ENCODE data around the gene ARMC2. TPM values are rescaled to one million over a fixed set of nuclear protein-coding genes. Genes with fewer than 3 reads are reported as not detected.
"Not testable (repeated sequence)": the region's sequence is repeated elsewhere in the genome, so short reads cannot be mapped to it uniquely, and the experiment has no call there.

ARMC2 gene
- total RNA-seq, 3 donors from 2014 or later (not counting 1 experiment from before 2014, with no cell fraction given), result 9.4 to 13.8 (median 9.7) TPM

GRCh38 chr6:108884211-108885059 lies 36.2 kb downstream of the ARMC2 start:
- H3K4me3 ChIP-seq (ENCODE audit: low read length), result no peak overlapping the region
- Mint-ChIP-seq H3K27ac (no peak overlapping the region), H3K4me1 (peaks cover 8 to 15% of the 10 kb centered on the region in 2 donors), H3K4me3 (no peak overlapping the region), H3K27me3 (ENCODE audit: low read depth in 2 of 2) (no peaks in the 10 kb centered on the region), H3K9me3 (peaks cover under 1 to 6% of the 10 kb centered on the region in 2 donors), H3K36me3 (peaks cover 12% of the 10 kb centered on the region)
- no peaks in the 10 kb centered on the region for H3K27me3 ChIP-seq (ENCODE audit: control insufficient read depth, insufficient read depth, low read length)
- DNase-seq, result no peak
- ATAC-seq, result no peak
- H3K36me3 ChIP-seq (ENCODE audit: control insufficient read depth, insufficient read depth, low read length), result no peaks in the 10 kb centered on the region
- 94% methylated on average over 9 of the region's 9 CpGs for WGBS (ENCODE audit: insufficient coverage)
- H3K27ac ChIP-seq (ENCODE audit: low read length), result no peak overlapping the region
- H3K9me3 ChIP-seq (ENCODE audit: control insufficient read depth, insufficient read depth, low read length), result no peaks in the 10 kb centered on the region
- no peak for TF ChIP-seq CTCF (IDR thresholded peaks at IDR 0.05)
- no peaks in the 10 kb centered on the region for H3K4me1 ChIP-seq (ENCODE audit: control insufficient read depth, insufficient read depth, low read length)
- intact Hi-C loops (cut with micrococcal nuclease), result no loop called here

GRCh38 chr6:108888052-108888451 lies 39.8 kb downstream of the ARMC2 start:
- Histone ChIP-seq H3K36me3 (ENCODE audit: control insufficient read depth, insufficient read depth, low read length) (no peaks in the 10 kb centered on the region), H3K4me1 (ENCODE audit: control insufficient read depth, insufficient read depth, low read length) (no peaks in the 10 kb centered on the region), H3K4me3 (ENCODE audit: low read length) (no peak overlapping the region), H3K27me3 (ENCODE audit: control insufficient read depth, insufficient read depth, low read length) (no peaks in the 10 kb centered on the region), H3K27ac (ENCODE audit: low read length) (no peak overlapping the region), H3K9me3 (ENCODE audit: control insufficient read depth, insufficient read depth, low read length) (no peaks in the 10 kb centered on the region)
- WGBS (ENCODE audit: insufficient coverage), result 91% methylated on average over 6 of the region's 6 CpGs
- H3K4me3 Mint-ChIP-seq, result no peak overlapping the region
- intact Hi-C loops (cut with micrococcal nuclease), result no loop called here
- no peaks in the 10 kb centered on the region for H3K27me3 Mint-ChIP-seq (ENCODE audit: low read depth in 2 of 2)
- H3K9me3 Mint-ChIP-seq, result no peaks in the 10 kb centered on the region
- no peak for ATAC-seq
- H3K4me1 Mint-ChIP-seq, result peaks cover under 1 to 8% of the 10 kb centered on the region in 2 donors
- no peak for TF ChIP-seq CTCF (IDR thresholded peaks at IDR 0.05)
- H3K36me3 Mint-ChIP-seq, result no peaks in the 10 kb centered on the region
- no peak overlapping the region for H3K27ac Mint-ChIP-seq
- DNase-seq, result no peak

GRCh38 chr6:108888745-108889144 lies 40.5 kb downstream of the ARMC2 start:
- no peaks in the 10 kb centered on the region for H3K27me3 ChIP-seq (ENCODE audit: control insufficient read depth, insufficient read depth, low read length)
- no peaks in the 10 kb centered on the region for H3K9me3 Mint-ChIP-seq
- H3K27me3 Mint-ChIP-seq (ENCODE audit: low read depth in 2 of 2), result no peaks in the 10 kb centered on the region
- H3K36me3 ChIP-seq (ENCODE audit: control insufficient read depth, insufficient read depth, low read length), result no peaks in the 10 kb centered on the region
- DNase-seq (no peak), ATAC-seq (no peak)
- 94% methylated on average over 2 of the region's 2 CpGs for WGBS (ENCODE audit: insufficient coverage)
- H3K4me3 ChIP-seq (ENCODE audit: low read length), result no peak overlapping the region
- no peak overlapping the region for H3K4me3 Mint-ChIP-seq
- no peak overlapping the region for H3K27ac ChIP-seq (ENCODE audit: low read length)
- no peaks in the 10 kb centered on the region for H3K36me3 Mint-ChIP-seq
- no peak for TF ChIP-seq CTCF (IDR thresholded peaks at IDR 0.05)
- peaks cover 3% of the 10 kb centered on the region for H3K4me1 ChIP-seq (ENCODE audit: control insufficient read depth, insufficient read depth, low read length)
- no peak overlapping the region for H3K27ac Mint-ChIP-seq
- intact Hi-C loops (cut with micrococcal nuclease), result no loop called here
- no peaks in the 10 kb centered on the region for H3K9me3 ChIP-seq (ENCODE audit: control insufficient read depth, insufficient read depth, low read length)
- peaks cover 8 to 12% of the 10 kb centered on the region in 2 donors for H3K4me1 Mint-ChIP-seq

- DNase-seq; H3K36me3 ChIP-seq (ENCODE audit: control insufficient read depth, insufficient read depth, low read length); H3K4me3 Mint-ChIP-seq; H3K9me3 ChIP-seq (ENCODE audit: control insufficient read depth, insufficient read depth, low read length); H3K9me3 Mint-ChIP-seq; ATAC-seq; H3K4me3 ChIP-seq (ENCODE audit: low read length); H3K27me3 Mint-ChIP-seq (ENCODE audit: low read depth in 2 of 2); H3K27ac ChIP-seq (ENCODE audit: low read length); H3K27ac Mint-ChIP-seq; H3K27me3 ChIP-seq (ENCODE audit: control insufficient read depth, insufficient read depth, low read length); H3K36me3 Mint-ChIP-seq: not testable (repeated sequence)
- H3K4me1 ChIP-seq (ENCODE audit: control insufficient read depth, insufficient read depth, low read length), result peaks cover 16% of the 10 kb centered on the region
- intact Hi-C loops (cut with micrococcal nuclease), result loop anchor here (10.0 kb wide), 1 partner anchor 494 kb away; the partner anchor contains the start of gene CD164
- H3K4me1 Mint-ChIP-seq, result peaks cover 9 to 16% of the 10 kb centered on the region in 2 donors
- no CpG with 5 or more reads among the region's 5 CpGs for WGBS (ENCODE audit: insufficient coverage)
These were observed 42.7 kb downstream of the ARMC2 start for GRCh38 chr6:108890898-108891297.

Data from natural killer cell (primary cell).